HG03045 (cell line): ENCODE data around the gene TBC1D9B.

Source experiments
- ATAC-seq: cut with Tn5 transposase; IDR thresholded peaks from one replicate; pipeline ENCODE4 v1.9.1; 2021; ENCODE audit warnings: mild to moderate bottlenecking, moderate library complexity; ENCODE audit not compliant: unreplicated experiment

The TBC1D9B gene

DNA sequence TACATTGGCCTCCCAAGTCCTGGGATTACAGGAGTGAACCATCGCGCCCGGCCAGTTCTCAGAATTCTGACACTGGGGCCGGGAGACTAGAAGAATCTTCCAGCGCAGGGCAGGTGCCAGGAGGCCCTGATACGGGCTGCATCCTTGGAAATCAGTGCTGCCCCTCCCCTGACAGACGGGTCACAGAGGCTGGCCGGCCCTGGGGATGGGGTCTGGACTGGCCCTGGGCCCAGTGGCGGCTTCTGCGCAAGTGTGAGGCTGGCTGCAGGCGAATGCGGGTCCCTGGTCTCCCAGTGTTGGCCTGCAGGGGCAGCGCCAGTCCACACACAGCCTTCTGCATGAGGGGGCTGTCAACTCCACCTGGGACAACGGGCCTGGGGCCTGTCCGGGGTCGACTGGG, 831 bp upstream of the TBC1D9B start:
- ATAC-seq = no peak

DNA sequence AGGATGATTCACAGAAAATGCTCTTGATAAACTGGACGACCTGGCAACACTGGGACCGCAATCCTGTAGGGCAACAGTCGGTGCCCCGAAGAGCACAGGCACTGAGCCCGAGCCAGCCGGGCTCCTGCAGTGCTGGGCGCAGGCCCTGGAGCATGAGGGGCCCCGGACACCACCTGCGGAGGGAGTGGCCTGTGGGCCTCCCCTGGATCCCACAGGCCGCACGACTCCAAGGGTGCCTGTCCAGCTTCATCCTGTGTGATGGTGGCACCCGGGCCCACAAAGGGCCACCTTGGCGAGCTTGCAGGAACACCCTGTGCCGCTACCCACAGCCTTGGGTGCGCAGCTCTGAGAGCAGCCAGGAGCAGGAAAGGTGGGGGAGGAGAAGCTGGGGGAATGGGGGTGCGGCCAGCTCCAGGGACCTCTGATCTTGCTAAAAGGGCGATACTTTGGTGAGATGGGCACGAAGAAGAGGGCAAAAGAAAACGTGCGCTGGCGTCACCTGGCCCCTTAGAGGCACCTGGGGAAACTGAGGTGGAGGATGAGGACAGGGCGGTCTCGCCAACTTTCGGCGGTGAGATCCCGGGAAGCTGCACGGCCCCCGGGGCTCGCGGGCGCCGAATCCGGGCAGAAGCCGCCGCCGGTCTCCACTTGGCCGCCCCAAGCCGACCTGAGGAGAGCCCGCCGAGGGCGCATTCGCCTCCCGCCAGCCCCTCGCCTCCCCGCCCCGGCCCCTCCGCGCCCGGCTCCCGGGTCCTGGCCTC, 722 bp downstream of the TBC1D9B start:
- peak; percentile 9 for ATAC-seq

DNA sequence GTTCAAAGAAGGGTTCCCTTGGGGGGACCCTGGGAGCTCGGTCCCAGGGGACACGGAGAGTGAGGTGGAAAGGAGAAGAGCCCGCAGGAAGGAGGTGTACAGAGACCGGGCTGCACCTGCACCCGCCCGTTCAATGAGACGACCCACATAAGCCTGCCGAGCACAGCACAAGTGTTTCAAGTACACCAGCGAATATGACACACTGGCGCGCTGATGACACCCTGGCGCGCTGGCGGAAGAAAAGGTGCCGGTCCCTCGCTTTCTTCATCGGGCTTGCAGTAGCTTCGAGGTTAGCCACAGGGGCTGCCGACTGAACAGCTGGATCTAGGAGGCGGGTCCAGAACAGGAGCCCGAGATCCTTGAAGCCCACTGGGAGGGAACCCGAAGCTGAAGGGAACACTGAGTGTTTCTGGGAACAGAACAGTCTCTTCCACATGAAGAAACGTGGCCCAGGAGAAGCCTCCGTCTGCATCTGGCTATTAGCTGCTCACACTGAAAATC, 1.4 kb downstream of the TBC1D9B start:
- ATAC-seq = no peak

DNA sequence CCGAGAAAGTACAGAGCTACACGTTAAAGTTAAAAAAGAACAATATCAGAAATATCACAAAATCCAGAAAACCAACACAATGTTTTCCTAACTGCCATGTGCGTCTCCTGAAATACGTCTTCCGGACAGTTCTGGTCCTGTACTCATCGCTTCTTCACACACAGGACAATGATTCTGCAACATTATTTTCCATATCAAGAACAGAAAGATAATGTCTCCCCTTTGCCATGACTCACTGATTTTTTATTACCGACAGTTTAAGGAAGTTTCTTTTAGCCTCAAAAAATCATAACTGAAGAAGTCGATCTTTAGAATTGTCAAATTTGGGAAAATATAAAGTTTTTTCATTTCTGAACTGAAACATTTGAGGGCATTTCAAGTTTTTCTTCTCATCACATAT, 2.5 kb downstream of the TBC1D9B start:
- ATAC-seq = no peak

DNA sequence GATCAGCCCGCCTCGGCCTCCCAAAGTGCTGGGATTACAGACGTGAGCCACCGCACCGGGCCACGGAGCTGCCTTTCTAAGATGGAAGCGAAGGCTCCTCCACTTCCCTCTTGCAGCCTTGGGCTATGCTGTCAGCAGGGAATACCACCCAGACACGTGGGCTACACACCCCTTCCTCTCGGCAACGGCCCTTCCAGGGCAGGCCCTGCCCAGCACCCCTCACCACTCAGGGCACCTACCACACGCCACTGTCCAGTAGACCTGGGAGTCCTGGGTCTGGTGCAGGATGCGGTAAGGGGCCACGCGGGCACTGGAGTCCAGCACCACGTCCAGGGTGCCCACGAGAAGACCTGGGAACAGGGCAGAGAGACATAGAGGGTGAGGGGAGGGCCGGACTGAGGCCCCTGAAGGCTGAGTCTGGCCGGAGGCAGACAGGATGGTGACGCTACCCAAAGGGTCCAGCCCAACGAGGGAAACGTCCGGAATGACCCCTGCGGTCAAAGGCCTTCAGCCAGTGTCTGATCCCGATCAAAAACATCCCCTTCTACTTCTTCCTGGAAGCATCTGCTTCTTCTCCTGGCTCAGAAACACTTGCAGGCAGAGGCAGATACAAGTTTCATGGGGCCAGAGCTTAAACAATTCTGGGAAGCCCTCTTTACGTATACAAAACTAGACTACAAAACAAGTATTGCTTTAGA, 3.1 kb downstream of the TBC1D9B start:
- no peak for ATAC-seq

DNA sequence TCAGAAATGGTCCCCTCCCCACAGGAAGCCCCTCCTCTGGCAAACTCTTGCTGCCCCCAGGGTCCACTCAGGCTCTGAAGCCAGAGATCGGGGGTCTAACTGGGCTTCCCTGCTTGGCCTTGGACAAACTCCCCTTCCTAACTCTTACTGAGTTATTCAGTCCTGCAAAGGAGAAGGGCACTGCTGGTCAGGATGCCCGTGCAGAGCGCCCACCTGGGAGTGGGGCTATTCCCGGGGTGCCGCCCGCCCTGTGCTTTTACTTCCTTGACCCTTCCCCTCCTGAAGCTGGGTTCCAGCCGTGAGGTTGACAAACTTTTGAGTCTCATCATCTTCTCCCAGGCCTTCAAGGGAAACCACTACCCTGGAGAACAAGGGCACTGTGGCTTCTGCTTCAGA, 4.9 kb downstream of the TBC1D9B start:
- ATAC-seq = no peak

DNA sequence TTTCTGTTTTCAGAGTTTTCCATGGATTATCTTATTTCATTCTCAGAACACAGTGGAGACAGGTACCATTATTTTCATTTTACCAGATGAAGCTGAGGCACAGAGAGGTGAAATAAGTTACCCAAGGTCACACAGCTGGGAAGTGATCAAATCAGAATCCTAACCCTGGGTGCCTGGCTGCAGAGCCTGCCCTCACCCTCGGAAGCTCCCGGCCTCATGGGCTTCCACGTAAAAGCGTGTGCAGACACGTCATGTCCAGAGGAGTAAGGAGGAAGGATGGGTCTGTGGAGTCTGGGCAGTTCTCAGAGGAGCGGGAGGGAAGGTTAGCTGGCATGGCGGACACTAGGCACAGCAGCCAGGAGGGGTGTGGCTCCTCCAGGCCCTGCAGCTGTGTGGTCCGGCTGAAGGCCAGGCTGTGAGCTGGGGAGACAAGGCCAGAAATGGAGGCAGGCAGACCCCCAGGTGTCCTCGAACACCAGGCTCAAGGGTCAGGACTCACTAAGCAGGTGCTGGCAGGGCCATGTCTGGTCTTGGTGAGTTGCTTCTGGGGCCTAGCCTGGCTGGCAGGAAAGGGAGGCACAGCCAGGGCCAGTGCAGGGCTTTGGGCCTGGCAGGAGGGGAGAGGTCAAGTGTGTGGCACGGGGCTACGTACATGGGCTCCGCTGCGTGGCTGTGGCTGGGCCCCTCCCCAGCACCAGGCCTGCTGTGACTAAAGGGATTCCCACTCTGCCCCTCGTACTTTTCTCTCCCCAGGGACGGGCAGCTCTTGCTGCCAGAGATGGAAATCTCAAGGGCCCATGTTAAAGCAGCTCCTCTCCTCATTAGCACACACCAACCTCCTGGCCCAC, 5.6 kb downstream of the TBC1D9B start:
- no peak for ATAC-seq

DNA sequence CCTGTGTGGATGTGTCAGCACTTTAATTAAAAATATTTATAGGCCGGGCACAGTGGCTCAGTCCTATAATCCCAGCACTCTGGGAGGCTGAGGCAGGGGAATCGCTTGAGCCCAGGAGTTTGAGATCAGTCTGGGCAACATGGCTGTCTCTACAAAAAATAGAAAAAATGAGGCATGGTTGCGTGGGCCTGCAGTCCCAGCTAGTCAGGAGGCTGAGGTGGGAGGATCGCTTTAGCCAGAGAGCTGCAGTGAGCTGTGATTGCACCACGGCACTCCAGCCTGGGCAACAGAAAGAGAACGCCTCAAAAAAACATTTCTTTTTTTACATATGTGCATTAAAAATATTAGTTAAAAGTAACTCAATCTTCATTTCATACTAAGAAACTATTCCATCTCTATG, 6.2 kb downstream of the TBC1D9B start:
- ATAC-seq = no peak

DNA sequence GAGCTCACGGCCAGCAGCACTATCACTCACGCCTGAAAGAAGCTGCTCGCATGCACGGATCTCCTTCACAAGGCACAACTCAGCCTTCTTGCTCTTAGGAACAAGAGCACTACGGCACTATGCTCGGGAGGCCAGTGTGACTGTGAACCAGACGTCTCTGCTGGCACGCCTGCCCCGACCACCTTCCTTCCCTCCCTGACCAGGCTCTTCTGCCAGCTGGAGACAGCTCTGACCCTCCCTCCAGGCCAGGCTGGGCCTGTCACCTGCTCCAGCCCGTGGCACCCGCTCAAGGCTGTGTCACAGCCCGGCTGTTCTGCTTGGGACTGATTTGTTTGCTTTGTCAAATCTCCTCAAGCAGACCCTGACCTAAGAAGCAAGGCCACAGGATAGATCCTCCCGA, 7.0 kb downstream of the TBC1D9B start:
- no peak for ATAC-seq

DNA sequence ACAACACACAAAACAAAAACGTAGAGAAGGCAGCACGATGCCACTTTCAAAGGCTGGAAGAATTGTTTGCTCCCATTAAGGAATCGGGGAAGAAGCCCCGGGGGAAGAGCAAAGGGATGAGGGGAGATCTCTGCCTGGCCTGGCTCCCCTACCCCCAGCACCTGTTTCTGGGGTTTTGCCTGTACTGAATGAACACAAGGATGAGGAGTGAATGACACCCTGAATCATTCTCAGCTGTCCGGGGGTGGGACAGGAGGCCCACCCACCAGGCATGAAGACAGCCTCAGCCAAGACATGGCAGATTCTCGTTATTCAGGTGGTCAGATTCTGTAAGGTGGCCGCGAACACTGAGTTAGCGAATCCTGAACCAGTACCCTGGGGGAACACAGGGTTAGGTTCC, 7.5 kb downstream of the TBC1D9B start:
- no peak for ATAC-seq

DNA sequence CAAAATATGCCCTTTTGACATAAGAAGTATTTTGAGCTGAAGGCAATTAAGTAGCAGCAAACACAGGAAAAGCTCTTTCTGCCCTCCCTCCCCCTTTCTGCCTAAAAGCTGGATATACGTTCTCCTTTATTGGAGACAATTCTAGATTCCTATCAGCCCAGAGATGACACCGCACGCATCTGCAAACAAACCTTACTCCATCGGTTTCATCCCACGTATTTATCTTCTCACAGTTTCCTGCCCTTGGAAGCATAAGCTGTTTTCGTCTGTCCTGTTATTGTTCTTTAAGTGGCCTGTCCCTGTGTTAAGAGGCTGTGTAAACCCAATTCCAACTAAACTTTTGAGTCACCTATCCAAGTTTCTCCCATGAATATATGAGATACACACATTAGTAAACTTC, 11.8 kb downstream of the TBC1D9B start:
- no peak for ATAC-seq

DNA sequence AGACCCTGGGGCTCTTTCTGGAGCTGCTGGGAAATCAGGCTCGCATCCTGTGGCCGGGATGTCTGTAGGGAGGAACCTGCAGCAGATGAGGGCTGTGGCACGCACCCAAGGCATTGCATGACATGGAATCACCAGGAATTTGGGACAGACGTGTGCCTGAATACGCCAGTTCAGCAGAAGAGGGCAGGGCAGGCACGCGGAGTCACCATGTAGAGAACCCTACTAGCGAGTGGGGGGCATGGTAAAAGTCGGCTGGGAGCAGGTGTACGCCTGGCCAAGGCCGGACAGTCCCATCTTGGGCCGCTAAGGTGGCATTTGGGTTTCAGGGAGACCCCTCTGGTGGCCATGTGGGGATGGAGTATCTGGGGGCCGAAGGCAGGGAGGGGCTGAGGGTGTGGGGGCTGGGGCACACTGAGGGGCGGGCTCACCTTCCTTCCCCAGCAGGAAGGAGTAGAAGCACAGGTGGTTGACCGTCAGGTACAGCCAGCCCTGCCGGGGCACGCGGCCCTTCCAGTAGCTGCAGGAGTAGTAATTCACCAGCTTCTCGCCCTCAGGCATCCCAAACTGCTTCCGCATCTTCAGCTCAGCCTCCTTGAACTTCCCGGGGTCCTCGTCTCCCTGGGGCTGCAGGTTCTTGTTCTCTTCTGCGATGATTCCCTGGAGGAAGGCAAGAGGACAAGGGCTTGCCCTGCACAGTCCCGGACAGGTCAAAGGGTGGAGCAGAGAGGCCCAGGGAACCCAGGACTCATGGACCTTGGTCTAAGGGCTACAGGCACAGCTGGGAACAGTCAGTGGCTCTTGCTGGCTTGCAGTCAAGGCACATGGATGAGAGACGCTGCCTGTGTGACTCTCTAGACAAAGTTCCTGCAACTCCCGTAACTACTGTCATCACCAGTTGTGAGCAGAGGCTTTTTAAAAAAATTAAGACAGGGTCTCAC, 13.5 kb downstream of the TBC1D9B start:
- no peak for ATAC-seq

DNA sequence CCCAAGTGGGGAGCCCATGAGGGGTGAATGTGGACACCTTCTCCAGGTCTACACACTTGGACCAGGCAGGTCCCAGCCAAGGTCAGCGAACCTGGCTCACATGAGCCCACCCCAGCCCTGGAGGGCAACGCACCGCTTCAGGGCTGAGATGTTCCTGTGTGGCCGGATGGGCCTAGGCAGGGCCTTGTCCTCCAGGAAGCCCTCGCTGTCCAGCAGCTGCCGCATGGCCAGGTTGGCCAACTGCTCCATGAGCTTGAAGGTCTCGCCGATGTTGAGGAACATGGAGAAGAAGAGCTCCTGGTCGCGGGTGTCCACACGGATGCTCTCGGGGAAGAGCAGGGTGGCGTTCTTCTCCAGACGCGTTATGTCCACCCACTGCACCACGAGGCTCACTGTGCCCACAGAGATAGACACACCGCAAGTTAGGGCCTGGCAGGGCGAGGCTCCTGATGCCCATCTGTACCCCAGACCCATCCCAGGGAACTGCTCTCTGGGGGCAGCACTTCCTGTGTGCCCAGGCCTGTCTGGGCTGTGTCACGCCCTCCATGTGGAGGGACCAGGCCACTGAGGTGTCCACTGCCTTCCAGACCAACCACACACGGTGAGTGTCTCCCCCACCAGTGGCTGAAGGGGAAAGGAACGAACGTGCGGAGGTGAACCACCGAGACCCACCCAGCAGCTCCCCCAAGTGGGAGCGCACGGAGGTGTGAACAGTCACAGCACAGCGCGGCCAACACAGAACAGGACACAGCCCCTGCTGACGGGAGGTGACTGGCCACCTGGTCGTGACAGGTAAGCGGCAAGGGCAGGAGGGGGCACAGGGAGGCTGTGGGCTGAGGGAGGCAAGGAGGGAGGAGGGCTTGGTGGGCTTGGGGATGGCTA, 14.4 kb downstream of the TBC1D9B start:
- ATAC-seq = no peak

DNA sequence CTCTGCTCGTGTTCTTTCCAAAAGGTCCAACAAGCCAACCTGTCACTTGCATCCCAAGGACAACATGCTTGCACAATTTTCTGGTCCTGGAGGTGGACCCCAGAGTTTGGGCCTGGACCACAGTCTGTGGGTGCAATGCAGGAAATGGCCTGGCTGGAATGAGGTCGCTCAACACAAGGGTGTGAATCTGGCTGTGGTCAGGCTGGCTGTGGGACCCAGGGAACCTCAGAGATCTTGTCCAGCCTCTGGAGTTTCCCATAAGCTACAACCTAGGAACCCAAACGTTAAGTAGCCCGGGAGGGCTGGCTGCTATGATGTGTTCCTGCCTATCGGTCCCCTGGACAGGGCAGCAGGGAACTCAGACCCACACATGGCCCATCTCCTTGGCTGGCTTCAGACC, 15.4 kb downstream of the TBC1D9B start:
- no peak for ATAC-seq

DNA sequence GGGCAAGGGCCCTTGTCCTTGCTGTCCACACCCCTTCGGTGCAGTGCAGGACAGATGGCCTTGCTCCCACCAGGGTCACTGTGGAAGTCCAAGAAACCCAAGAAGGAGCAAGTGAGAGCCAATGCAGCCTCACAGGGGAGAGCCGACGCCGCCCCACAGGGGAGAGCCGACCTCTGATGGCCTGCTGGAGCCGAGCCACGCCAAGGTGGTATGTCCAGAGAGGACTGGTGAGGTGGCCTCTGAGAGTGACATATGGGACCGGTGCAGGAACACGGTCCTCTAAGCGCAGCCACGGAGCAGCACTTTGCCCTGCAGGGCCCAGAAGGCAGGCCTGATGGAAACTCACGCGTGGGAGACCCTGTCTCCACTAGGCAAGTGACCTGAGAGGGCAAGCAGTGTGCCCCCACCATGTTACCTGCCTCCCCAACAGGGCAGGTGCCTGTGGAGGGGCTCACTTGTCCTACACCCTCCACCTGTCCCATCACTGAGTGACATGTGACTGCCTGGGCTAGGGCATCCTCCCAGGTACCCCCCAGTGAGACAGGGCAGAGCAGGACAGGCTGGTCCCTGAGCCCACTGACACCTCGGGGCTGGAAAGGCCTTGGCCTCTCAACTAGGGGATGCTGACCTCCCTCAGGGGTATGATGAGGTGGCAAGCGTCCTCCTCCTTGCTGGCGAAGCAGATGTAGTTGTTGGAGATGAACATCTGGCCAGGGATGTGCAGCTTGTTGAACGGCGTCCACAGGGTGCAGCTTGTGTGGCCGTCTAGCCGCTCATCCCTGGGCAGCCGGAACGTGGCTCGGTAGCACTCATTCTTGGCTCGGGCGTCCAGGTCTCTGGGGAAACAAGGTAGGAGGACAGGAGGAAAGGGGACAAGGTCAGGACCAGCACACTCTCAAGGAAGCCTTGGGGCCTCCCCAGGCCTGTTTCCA, 16.7 kb downstream of the TBC1D9B start:
- ATAC-seq = no peak

DNA sequence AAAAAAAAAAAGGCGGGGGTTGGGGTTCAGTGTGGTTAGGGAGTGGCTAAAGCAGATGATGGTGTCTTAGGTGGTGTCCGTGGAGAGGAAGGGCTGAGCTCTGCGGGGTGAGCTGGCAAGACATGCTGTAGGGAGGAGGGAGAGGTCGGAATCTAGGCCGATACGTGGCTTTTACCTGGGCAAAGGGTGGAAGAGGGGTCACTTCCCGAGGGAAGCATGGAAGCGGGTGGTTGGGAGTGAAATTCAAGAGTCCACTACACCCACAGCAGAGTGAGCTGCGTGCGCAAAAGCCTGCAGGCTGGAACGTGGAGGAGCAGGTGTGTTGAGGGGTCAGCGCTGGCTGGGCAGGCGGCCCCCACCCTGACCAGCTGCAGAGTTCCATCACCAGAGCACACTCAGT, 17.8 kb downstream of the TBC1D9B start:
- ATAC-seq = no peak

DNA sequence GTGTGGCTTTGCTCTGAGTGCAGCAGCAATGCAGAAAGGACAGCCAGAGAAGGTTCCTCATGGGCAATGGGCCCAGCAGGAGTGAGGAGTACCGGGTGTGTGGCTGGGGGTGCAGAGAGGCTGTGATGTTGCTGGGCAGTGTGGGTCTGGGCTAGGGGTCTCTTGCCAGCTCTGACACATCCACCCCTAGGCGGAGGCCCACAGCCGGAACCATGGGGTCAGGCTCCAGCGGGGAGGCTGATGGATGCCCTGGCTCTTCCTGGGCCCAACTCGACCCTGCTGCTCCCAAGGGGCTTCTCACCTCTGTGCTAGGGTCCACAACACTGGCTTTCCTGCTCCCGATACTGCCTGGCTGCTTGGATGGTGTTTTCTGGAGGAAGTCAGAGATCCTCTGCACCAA, 19.9 kb downstream of the TBC1D9B start:
- ATAC-seq = no peak

DNA sequence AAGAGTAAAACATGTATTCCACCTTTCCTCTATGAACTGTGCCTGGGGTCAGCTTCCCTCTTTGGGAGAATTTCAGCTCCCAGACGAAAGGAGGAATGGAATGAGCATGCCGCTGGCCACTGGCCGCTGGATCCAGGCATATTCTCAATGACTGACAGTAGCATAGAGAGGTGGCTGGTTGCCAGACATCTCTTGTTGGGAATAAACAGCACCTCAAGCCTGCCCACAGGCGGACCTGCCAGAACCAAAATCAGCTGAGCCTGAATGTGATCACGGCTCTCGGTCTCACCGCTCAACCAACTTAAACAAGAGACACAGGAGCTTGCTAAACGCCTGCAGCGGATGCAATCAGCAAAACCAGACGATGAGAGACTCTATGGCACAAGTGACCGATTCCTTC, 20.6 kb downstream of the TBC1D9B start:
- no peak for ATAC-seq
